Fibroblast of lung (primary cell): ENCODE measurements around the gene MAP2K2. TPM values are rescaled to one million over a fixed set of nuclear protein-coding genes. Genes with fewer than 3 reads are reported as not detected.
A peak's percentile ranks its signal among the peaks of the same experiment; 100 is the strongest.

Experiments used
- DNase-seq, 2 donors: peaks; one replicate each; pipeline versions ENCODE4 v3.0.0 to v3.0.0-alpha.2; 2010; ENCODE audit warnings: low read depth in 2 of 2
- H2AFZ ChIP-seq: 2 replicates; pipeline ENCODE4 v1.5.1; 2012; ENCODE audit warnings: low read length, control low read depth, inconsistent platforms
- H3K27ac ChIP-seq: 2 replicates; pipeline ENCODE4 v1.5.1; 2011; ENCODE audit warnings: low read length, control low read depth; ENCODE audit not compliant: insufficient read depth
- H3K27me3 ChIP-seq: 2 replicates; pipeline ENCODE4 v1.5.1; 2011; ENCODE audit warnings: mild to moderate bottlenecking, low read length; ENCODE audit not compliant: control insufficient read depth, insufficient read depth
- H3K36me3 ChIP-seq: 2 replicates; pipeline ENCODE4 v1.5.1; 2011; ENCODE audit warnings: low read length; ENCODE audit not compliant: control insufficient read depth, insufficient read depth
- H3K4me1 ChIP-seq: 2 replicates; pipeline ENCODE4 v1.5.1; 2011; ENCODE audit warnings: low read length; ENCODE audit not compliant: control insufficient read depth, insufficient read depth; ENCODE audit errors: extremely low read depth
- H3K4me2 ChIP-seq: 2 replicates; pipeline ENCODE4 v1.5.1; 2011; ENCODE audit warnings: low read length, control low read depth; ENCODE audit not compliant: insufficient read depth; ENCODE audit errors: extremely low read depth
- H3K4me3 ChIP-seq, 4 experiments: fragments of 200-600 bp in 1 of 4; sonication (generic) in 1 of 4; replicated peaks in 1 of 4; 2 replicates each; pipeline ENCODE4 v1.5.1; 2011 to 2016; ENCODE audit warnings: low read length in 4 of 4, low read depth in 3 of 4, mild to moderate bottlenecking in 3 of 4, control low read depth in 2 of 4, inconsistent platforms in 1 of 4, mixed read lengths in 1 of 4; ENCODE audit not compliant: insufficient read depth in 1 of 4; ENCODE audit errors: control extremely low read depth in 1 of 4
- H3K79me2 ChIP-seq: 2 replicates; pipeline ENCODE4 v1.5.1; 2012; ENCODE audit warnings: mild to moderate bottlenecking, low read length, inconsistent platforms; ENCODE audit not compliant: control insufficient read depth, insufficient read depth
- H3K9ac ChIP-seq: 2 replicates; pipeline ENCODE4 v1.5.1; 2011; ENCODE audit warnings: mild to moderate bottlenecking, low read length, control low read depth; ENCODE audit not compliant: insufficient read depth
- H3K9me3 ChIP-seq: 2 replicates; pipeline ENCODE4 v1.5.1; 2012; ENCODE audit warnings: low read depth, low read length; ENCODE audit not compliant: control insufficient read depth, insufficient read depth
- H4K20me1 ChIP-seq: 2 replicates; pipeline ENCODE4 v1.5.1; 2011; ENCODE audit warnings: low read length; ENCODE audit not compliant: control insufficient read depth, insufficient read depth; ENCODE audit errors: extremely low read depth
- EZH2 ChIP-seq: IDR thresholded peaks from 2 replicates; pipeline ENCODE4 v1.5.1; 2012; ENCODE audit warnings: low read length, control low read depth, mild to moderate bottlenecking; ENCODE audit errors: missing control alignments
- polyA plus RNA-seq, 2 donors: library from polyadenylated mRNA; depleted of rRNA in 1 of 2; stranded (reverse) in 1 of 2; unstranded in 1 of 2; fragments of >200 nt; gene quantifications; 2 replicates each; pipeline ENCODE4 v1.2.1, GENCODE V29; 2011 to 2012; ENCODE audit warnings: missing spikeins in 1 of 2
- total RNA-seq: library from RNA; depleted of rRNA; stranded (reverse); fragments of >200 nt; gene quantifications from 2 replicates; pipeline ENCODE4 v1.2.1, GENCODE V29; 2014
- TF ChIP-seq, protein P1 (sequence below), 2 donors: IDR thresholded peaks in 1 of 2; conservative IDR thresholded peaks in 1 of 2; 1 replicate in 1 of 2; 2 replicates in 1 of 2; pipeline ENCODE4 v1.5.1; 2011 to 2012; ENCODE audit warnings: low read length in 2 of 2, control low read depth in 1 of 2, inconsistent platforms in 1 of 2, low read depth in 1 of 2, mild to moderate bottlenecking in 1 of 2

MAP2K2 gene
- total and polyA plus RNA-seq, 2 donors (not counting 1 experiment from before 2014, with no cell fraction given), result 61.6 to 159 TPM

DNA sequence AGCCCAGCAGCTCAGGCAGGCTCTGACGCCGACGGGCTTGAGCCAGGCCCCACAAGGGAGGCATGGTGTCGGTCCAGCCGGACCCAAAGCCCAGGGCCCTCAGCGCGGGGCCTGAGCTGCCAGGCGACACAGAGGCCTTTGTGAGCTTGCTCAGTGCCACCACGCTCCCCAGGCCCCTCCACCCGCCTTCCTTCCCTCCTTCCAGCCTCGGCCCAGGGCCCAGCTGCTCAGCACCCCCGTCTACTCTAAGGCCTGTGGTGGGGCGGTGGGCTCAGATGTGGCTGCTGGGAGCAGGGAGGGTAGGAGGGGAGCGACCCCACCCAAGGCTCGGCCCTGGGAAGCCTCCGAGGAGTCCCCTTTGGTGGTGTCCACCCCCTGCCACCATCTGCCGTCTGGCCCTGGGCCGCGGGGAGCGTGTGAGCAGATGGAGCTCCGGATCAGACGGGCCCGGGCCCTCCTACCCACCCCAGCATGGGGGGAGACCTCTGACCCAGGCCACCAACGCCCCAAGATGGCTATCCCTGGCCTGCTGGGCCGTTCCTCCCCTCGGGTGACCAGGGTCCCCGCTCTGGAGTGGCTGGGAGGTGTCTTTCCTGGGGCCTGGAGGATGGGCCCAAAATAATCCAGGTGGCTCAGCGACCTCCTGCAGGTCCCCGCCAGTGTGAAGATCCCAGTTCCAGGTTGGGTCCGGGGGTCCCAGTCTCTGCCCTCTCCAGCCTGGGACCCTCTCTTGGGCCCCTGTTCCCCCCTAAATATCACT, 65.0 kb downstream of the MAP2K2 start:
- Histone ChIP-seq H3K4me1 (peaks cover 52% of the 10 kb centered on the region), H3K4me3 (peak overlapping the region in 3 of 4 experiments; percentile 9 to 45 (median 19)), H2AFZ (no peak overlapping the region), H3K36me3 (peaks cover 17% of the 10 kb centered on the region), H3K79me2 (peaks cover 94% of the 10 kb centered on the region), H3K4me2 (peak overlapping the region; percentile 54), H3K9me3 (no peaks in the 10 kb centered on the region), H3K27me3 (no peaks in the 10 kb centered on the region), H3K27ac (peak overlapping the region; percentile 93), H4K20me1 (no peaks in the 10 kb centered on the region), H3K9ac (peak overlapping the region; percentile 75)
- no peak for DNase-seq
- no peak for TF ChIP-seq EZH2
- TF ChIP-seq, protein P1, sequence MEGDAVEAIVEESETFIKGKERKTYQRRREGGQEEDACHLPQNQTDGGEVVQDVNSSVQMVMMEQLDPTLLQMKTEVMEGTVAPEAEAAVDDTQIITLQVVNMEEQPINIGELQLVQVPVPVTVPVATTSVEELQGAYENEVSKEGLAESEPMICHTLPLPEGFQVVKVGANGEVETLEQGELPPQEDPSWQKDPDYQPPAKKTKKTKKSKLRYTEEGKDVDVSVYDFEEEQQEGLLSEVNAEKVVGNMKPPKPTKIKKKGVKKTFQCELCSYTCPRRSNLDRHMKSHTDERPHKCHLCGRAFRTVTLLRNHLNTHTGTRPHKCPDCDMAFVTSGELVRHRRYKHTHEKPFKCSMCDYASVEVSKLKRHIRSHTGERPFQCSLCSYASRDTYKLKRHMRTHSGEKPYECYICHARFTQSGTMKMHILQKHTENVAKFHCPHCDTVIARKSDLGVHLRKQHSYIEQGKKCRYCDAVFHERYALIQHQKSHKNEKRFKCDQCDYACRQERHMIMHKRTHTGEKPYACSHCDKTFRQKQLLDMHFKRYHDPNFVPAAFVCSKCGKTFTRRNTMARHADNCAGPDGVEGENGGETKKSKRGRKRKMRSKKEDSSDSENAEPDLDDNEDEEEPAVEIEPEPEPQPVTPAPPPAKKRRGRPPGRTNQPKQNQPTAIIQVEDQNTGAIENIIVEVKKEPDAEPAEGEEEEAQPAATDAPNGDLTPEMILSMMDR (conservative IDR thresholded peaks at IDR 0.05 in 1 of 2, IDR thresholded peaks at IDR 0.05 in 1 of 2; ENCODE audit: low read depth in 1 of 2, low read length in 2 of 2), result no peak

DNA sequence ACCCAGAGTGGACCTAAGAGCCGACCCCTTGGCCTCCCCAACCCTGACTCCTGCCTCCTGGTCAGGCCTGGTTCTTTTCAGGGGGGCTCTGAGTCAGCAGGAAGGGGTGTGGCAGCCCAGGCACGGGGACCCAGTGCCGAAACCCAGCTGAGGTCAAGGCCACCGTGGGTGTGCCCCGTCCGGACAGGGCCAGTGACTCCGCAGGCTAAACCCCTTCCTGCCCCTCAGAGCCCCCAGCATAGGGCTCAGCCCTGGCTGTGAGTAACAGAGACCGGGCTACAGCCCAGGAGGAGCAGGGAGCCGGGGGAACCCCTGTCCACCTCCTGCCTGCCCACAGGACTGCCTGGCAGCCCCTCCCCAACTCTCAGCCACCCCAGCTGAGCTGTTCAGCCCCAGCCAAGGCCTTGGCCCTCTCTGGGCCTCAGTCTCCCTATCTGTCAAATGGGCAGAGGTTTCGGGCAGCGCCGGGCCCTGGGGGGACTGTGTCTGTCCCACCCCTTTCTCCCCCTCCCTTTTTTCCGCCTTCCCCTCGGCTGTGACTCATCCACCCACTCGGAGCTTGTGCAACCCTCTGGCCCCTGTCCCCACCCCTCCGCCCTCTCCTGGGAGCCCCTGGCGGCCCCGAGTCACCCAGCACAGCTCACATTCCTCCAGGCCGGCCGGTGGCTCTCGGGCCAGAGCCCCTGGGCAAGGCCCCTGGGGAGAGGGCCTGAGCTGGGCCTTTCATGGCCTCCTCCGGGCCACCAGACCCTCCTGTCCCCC, 65.8 kb downstream of the MAP2K2 start:
- Histone ChIP-seq H3K36me3 (peaks cover 21% of the 10 kb centered on the region), H3K27ac (peak overlapping the region; percentile 93), H3K9ac (peak overlapping the region; percentile 75), H3K79me2 (peaks cover 94% of the 10 kb centered on the region), H4K20me1 (no peaks in the 10 kb centered on the region), H3K27me3 (no peaks in the 10 kb centered on the region), H3K4me2 (peak overlapping the region; percentile 54), H2AFZ (no peak overlapping the region), H3K4me1 (peaks cover 51% of the 10 kb centered on the region), H3K9me3 (no peaks in the 10 kb centered on the region), H3K4me3 (peak overlapping the region in 2 of 4 experiments; percentile 19 to 45)
- peak; percentile 85 to 93 for DNase-seq
- TF ChIP-seq, protein P1 (conservative IDR thresholded peaks at IDR 0.05 in 1 of 2, IDR thresholded peaks at IDR 0.05 in 1 of 2; ENCODE audit: low read depth in 1 of 2, low read length in 2 of 2), result no peak
- TF ChIP-seq EZH2, result no peak

DNA sequence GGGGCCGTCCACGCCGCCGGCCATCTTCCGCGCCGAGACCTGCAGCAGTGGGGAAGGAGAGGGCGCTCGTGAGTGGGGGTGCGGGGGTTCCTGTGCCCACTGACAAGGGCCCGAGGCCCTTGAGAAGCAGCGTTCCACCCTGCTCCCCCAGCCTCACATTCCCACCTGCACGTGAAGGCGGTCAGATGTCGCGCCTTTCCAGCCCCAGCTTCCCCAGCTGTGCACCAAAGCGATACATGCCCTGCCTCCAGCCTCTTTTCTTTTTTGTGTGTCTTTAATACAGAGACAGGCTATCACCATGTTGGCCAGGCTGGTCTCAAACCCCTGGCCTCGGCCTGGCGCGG, 68.7 kb downstream of the MAP2K2 start:
- Histone ChIP-seq H3K9me3 (no peaks in the 10 kb centered on the region), H3K79me2 (peaks cover 91% of the 10 kb centered on the region), H3K36me3 (peaks cover 28% of the 10 kb centered on the region), H3K27me3 (no peaks in the 10 kb centered on the region), H3K4me1 (peaks cover 34% of the 10 kb centered on the region), H3K4me2 (no peak overlapping the region), H3K27ac (no peak overlapping the region), H3K9ac (no peak overlapping the region), H4K20me1 (peaks cover 4% of the 10 kb centered on the region), H2AFZ (no peak overlapping the region), H3K4me3 (no peak overlapping the region)
- no peak for TF ChIP-seq EZH2
- TF ChIP-seq, protein P1 (conservative IDR thresholded peaks at IDR 0.05 in 1 of 2, IDR thresholded peaks at IDR 0.05 in 1 of 2; ENCODE audit: low read depth in 1 of 2, low read length in 2 of 2), result no peak
- no peak for DNase-seq
